ENCODE measurements around the gene DCXR.

The DCXR gene

GRCh38 chr17:82065193-82065637 is 27.7 kb upstream of the DCXR start:
- peak overlapping the region; percentile 75 for H3K4me3 ChIP-seq (ENCODE audit: low read length)
- peak overlapping the region; percentile 62 for H3K9ac ChIP-seq (ENCODE audit: low read length)
- H3K27ac ChIP-seq (ENCODE audit: low read length): no peak overlapping the region
- no peaks in the 10 kb centered on the region for H3K27me3 ChIP-seq (ENCODE audit: control insufficient read depth, insufficient read depth, low read length)
- no peaks in the 10 kb centered on the region for H3K9me3 ChIP-seq (ENCODE audit: control insufficient read depth, low read depth, low read length)
- H3K36me3 ChIP-seq (ENCODE audit: control insufficient read depth, low read depth, low read length): peaks cover 20% of the 10 kb centered on the region
- H3K4me1 ChIP-seq (ENCODE audit: control insufficient read depth, low read depth, low read length): no peaks in the 10 kb centered on the region

- H3K9ac ChIP-seq (ENCODE audit: low read length): peak overlapping the region; percentile 62
- no peaks in the 10 kb centered on the region for H3K9me3 ChIP-seq (ENCODE audit: control insufficient read depth, low read depth, low read length)
- no peaks in the 10 kb centered on the region for H3K4me1 ChIP-seq (ENCODE audit: control insufficient read depth, low read depth, low read length)
- H3K36me3 ChIP-seq (ENCODE audit: control insufficient read depth, low read depth, low read length): peaks cover 23% of the 10 kb centered on the region
- H3K27me3 ChIP-seq (ENCODE audit: control insufficient read depth, insufficient read depth, low read length): no peaks in the 10 kb centered on the region
- peak overlapping the region; percentile 75 for H3K4me3 ChIP-seq (ENCODE audit: low read length)
- no peak overlapping the region for H3K27ac ChIP-seq (ENCODE audit: low read length)
These were observed 27.1 kb upstream of the DCXR start for GRCh38 chr17:82064433-82065192.

GRCh38 chr17:82063424-82064415 is 26.2 kb upstream of the DCXR start:
- peaks cover 26% of the 10 kb centered on the region for H3K36me3 ChIP-seq (ENCODE audit: control insufficient read depth, low read depth, low read length)
- H3K4me3 ChIP-seq (ENCODE audit: low read length): no peak overlapping the region
- H3K27me3 ChIP-seq (ENCODE audit: control insufficient read depth, insufficient read depth, low read length): no peaks in the 10 kb centered on the region
- no peak overlapping the region for H3K27ac ChIP-seq (ENCODE audit: low read length)
- H3K9me3 ChIP-seq (ENCODE audit: control insufficient read depth, low read depth, low read length): no peaks in the 10 kb centered on the region
- no peak overlapping the region for H3K9ac ChIP-seq (ENCODE audit: low read length)
- no peaks in the 10 kb centered on the region for H3K4me1 ChIP-seq (ENCODE audit: control insufficient read depth, low read depth, low read length)

- no peaks in the 10 kb centered on the region for H3K27me3 ChIP-seq (ENCODE audit: control insufficient read depth, insufficient read depth, low read length)
- peaks cover 30% of the 10 kb centered on the region for H3K36me3 ChIP-seq (ENCODE audit: control insufficient read depth, low read depth, low read length)
- H3K4me1 ChIP-seq (ENCODE audit: control insufficient read depth, low read depth, low read length): no peaks in the 10 kb centered on the region
- no peak overlapping the region for H3K9ac ChIP-seq (ENCODE audit: low read length)
- no peak overlapping the region for H3K27ac ChIP-seq (ENCODE audit: low read length)
- H3K4me3 ChIP-seq (ENCODE audit: low read length): no peak overlapping the region
- no peaks in the 10 kb centered on the region for H3K9me3 ChIP-seq (ENCODE audit: control insufficient read depth, low read depth, low read length)
These were observed 25.5 kb upstream of the DCXR start for GRCh38 chr17:82062984-82063368.

GRCh38 chr17:82062076-82062983 is 24.8 kb upstream of the DCXR start:
- Histone ChIP-seq H3K4me3 (ENCODE audit: low read length) (no peak overlapping the region), H3K4me1 (ENCODE audit: control insufficient read depth, low read depth, low read length) (no peaks in the 10 kb centered on the region), H3K9me3 (ENCODE audit: control insufficient read depth, low read depth, low read length) (no peaks in the 10 kb centered on the region), H3K9ac (ENCODE audit: low read length) (no peak overlapping the region), H3K36me3 (ENCODE audit: control insufficient read depth, low read depth, low read length) (peaks cover 35% of the 10 kb centered on the region), H3K27me3 (ENCODE audit: control insufficient read depth, insufficient read depth, low read length) (no peaks in the 10 kb centered on the region), H3K27ac (ENCODE audit: low read length) (no peak overlapping the region)

- Histone ChIP-seq H3K9me3 (ENCODE audit: control insufficient read depth, low read depth, low read length) (no peaks in the 10 kb centered on the region), H3K4me1 (ENCODE audit: control insufficient read depth, low read depth, low read length) (no peaks in the 10 kb centered on the region), H3K4me3 (ENCODE audit: low read length) (no peak overlapping the region), H3K27me3 (ENCODE audit: control insufficient read depth, insufficient read depth, low read length) (no peaks in the 10 kb centered on the region), H3K27ac (ENCODE audit: low read length) (no peak overlapping the region), H3K9ac (ENCODE audit: low read length) (no peak overlapping the region), H3K36me3 (ENCODE audit: control insufficient read depth, low read depth, low read length) (peaks cover 45% of the 10 kb centered on the region)
These were observed 23.8 kb upstream of the DCXR start for GRCh38 chr17:82061047-82061925.

- no peak overlapping the region for H3K27ac ChIP-seq (ENCODE audit: low read length)
- H3K36me3 ChIP-seq (ENCODE audit: control insufficient read depth, low read depth, low read length): peaks cover 52% of the 10 kb centered on the region
- no peak overlapping the region for H3K9ac ChIP-seq (ENCODE audit: low read length)
- no peaks in the 10 kb centered on the region for H3K27me3 ChIP-seq (ENCODE audit: control insufficient read depth, insufficient read depth, low read length)
- no peaks in the 10 kb centered on the region for H3K4me1 ChIP-seq (ENCODE audit: control insufficient read depth, low read depth, low read length)
- H3K9me3 ChIP-seq (ENCODE audit: control insufficient read depth, low read depth, low read length): no peaks in the 10 kb centered on the region
- no peak overlapping the region for H3K4me3 ChIP-seq (ENCODE audit: low read length)
These were observed 23.1 kb upstream of the DCXR start for GRCh38 chr17:82060614-82061013.

- no peaks in the 10 kb centered on the region for H3K9me3 ChIP-seq (ENCODE audit: control insufficient read depth, low read depth, low read length)
- peaks cover 55% of the 10 kb centered on the region for H3K36me3 ChIP-seq (ENCODE audit: control insufficient read depth, low read depth, low read length)
- no peak overlapping the region for H3K9ac ChIP-seq (ENCODE audit: low read length)
- H3K4me1 ChIP-seq (ENCODE audit: control insufficient read depth, low read depth, low read length): no peaks in the 10 kb centered on the region
- H3K27ac ChIP-seq (ENCODE audit: low read length): no peak overlapping the region
- H3K4me3 ChIP-seq (ENCODE audit: low read length): no peak overlapping the region
- no peaks in the 10 kb centered on the region for H3K27me3 ChIP-seq (ENCODE audit: control insufficient read depth, insufficient read depth, low read length)
These were observed 22.5 kb upstream of the DCXR start for GRCh38 chr17:82060001-82060380.

GRCh38 chr17:82059272-82060000 is 21.9 kb upstream of the DCXR start:
- Histone ChIP-seq H3K27me3 (ENCODE audit: control insufficient read depth, insufficient read depth, low read length) (no peaks in the 10 kb centered on the region), H3K27ac (ENCODE audit: low read length) (no peak overlapping the region), H3K36me3 (ENCODE audit: control insufficient read depth, low read depth, low read length) (peaks cover 61% of the 10 kb centered on the region), H3K4me1 (ENCODE audit: control insufficient read depth, low read depth, low read length) (no peaks in the 10 kb centered on the region), H3K4me3 (ENCODE audit: low read length) (no peak overlapping the region), H3K9ac (ENCODE audit: low read length) (no peak overlapping the region), H3K9me3 (ENCODE audit: control insufficient read depth, low read depth, low read length) (no peaks in the 10 kb centered on the region)

GRCh38 chr17:82058855-82059249 is 21.4 kb upstream of the DCXR start:
- no peaks in the 10 kb centered on the region for H3K4me1 ChIP-seq (ENCODE audit: control insufficient read depth, low read depth, low read length)
- no peaks in the 10 kb centered on the region for H3K9me3 ChIP-seq (ENCODE audit: control insufficient read depth, low read depth, low read length)
- H3K36me3 ChIP-seq (ENCODE audit: control insufficient read depth, low read depth, low read length): peaks cover 61% of the 10 kb centered on the region
- H3K9ac ChIP-seq (ENCODE audit: low read length): no peak overlapping the region
- no peak overlapping the region for H3K27ac ChIP-seq (ENCODE audit: low read length)
- H3K27me3 ChIP-seq (ENCODE audit: control insufficient read depth, insufficient read depth, low read length): no peaks in the 10 kb centered on the region
- H3K4me3 ChIP-seq (ENCODE audit: low read length): no peak overlapping the region

Measured in iPS-18a (cell line).